Esophagus (tissue), 2 donors: ENCODE measurements around the gene DHX36. TPM values are rescaled to one million over a fixed set of nuclear protein-coding genes. Genes with fewer than 3 reads are reported as not detected.

Experiments used
- H3K27ac ChIP-seq, 2 donors: one replicate each; pipeline ENCODE4 v1.5.1; 2013; ENCODE audit warnings: low read depth in 2 of 2, mild to moderate bottlenecking in 2 of 2, inconsistent platforms in 1 of 2, low read length in 1 of 2, moderate library complexity in 1 of 2
- H3K27me3 ChIP-seq, 2 donors: one replicate each; pipeline ENCODE4 v1.6.1; 2013; ENCODE audit warnings: low read length in 2 of 2, control low read depth in 1 of 2, mild to moderate bottlenecking in 1 of 2; ENCODE audit not compliant: insufficient read depth in 2 of 2, control insufficient read depth in 1 of 2
- H3K36me3 ChIP-seq, 2 donors: one replicate each; pipeline ENCODE4 v1.6.1; 2013; ENCODE audit warnings: low read length in 1 of 2; ENCODE audit not compliant: control insufficient read depth in 2 of 2, insufficient read depth in 2 of 2
- H3K4me1 ChIP-seq, 2 donors: one replicate each; pipeline ENCODE4 v1.6.1; 2013; ENCODE audit warnings: low read length in 1 of 2; ENCODE audit not compliant: control insufficient read depth in 2 of 2, insufficient read depth in 2 of 2
- H3K4me3 ChIP-seq, 2 donors: one replicate each; pipeline ENCODE4 v1.5.1; 2013; ENCODE audit warnings: low read length in 2 of 2, mild to moderate bottlenecking in 2 of 2, low read depth in 1 of 2, moderate library complexity in 1 of 2
- H3K9me3 ChIP-seq, 2 donors: one replicate each; pipeline ENCODE4 v1.6.1; 2013; ENCODE audit warnings: mild to moderate bottlenecking in 2 of 2, low read depth in 1 of 2, low read length in 1 of 2, moderate library complexity in 1 of 2; ENCODE audit not compliant: control insufficient read depth in 2 of 2, insufficient read depth in 1 of 2
- WGBS, 2 donors: extraction: QIAGEN DNeasy Blood & Tissue Kit; methylation state at CpG; one replicate each; pipeline ENCODE4 v1.1.7; 2013; 5-methylcytosine and 5-hydroxymethylcytosine counted together
- polyA plus RNA-seq, 2 donors: library from polyadenylated mRNA; stranded (reverse); fragments of 200-250 nt; gene quantifications; one replicate each; pipeline ENCODE4 v1.2.3, GENCODE V29; 2013
- donor health status: healthy with polysubstance abuse.
- donor health status: Bipolar disorder and iron deficiency.

The DHX36 gene
- polyA plus RNA-seq, 2 donors: 17.0 to 21.1 TPM

DNA sequence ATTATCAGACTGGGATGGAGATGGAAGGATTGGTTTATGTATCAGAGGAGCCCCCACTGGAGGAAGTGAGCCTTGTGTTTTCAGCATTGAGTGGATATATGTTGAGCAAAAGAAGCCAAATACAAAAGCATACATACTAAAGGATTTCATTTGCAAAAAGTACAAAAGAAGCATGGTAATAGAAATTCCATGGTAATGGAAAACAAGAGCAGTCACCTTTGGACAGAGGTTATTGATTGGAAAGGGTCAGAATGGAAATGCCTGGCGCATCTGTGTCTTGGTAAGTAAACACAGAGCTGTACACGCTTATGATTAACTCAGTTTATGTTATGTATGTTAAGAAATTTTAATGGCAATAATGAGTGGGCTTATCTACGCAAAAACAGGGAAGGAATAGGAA, 72.7 kb downstream of the DHX36 start:
- Histone ChIP-seq H3K36me3 (peaks cover 2 to 3% of the 10 kb centered on the region in 2 donors), H3K27me3 (no peaks in the 10 kb centered on the region), H3K4me3 (no peak overlapping the region), H3K27ac (no peak overlapping the region), H3K4me1 (no peaks in the 10 kb centered on the region), H3K9me3 (no peaks in the 10 kb centered on the region)
- WGBS, 2 donors: 74 to 97% methylated on average over 3 of the region's 3 CpGs

DNA sequence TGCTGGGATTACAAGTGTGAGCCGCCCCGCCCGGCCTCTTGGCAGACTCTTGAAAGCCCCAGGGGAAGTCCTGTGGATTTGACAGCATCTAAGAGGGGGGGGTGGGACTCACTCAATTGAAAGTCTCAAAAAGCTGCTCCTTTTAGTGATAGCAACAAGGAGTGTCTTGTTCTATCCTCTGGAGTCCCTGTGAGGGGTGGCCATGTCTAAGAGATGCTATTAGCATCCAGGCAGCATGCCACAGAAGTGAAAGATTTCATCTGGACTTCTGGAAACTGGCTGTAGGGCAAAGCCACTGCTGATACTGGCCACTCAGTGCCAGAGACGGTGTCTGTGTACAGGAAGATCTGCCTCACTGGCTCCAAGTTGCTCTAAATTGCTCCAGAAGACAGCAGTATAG, 74.0 kb downstream of the DHX36 start:
- Histone ChIP-seq H3K4me3 (no peak overlapping the region), H3K9me3 (no peaks in the 10 kb centered on the region), H3K36me3 (peaks cover 0 to 2% of the 10 kb centered on the region in 2 donors), H3K27me3 (no peaks in the 10 kb centered on the region), H3K27ac (no peak overlapping the region), H3K4me1 (no peaks in the 10 kb centered on the region)
- WGBS, 2 donors: 91 to 96% methylated on average over 4 of the region's 4 CpGs

DNA sequence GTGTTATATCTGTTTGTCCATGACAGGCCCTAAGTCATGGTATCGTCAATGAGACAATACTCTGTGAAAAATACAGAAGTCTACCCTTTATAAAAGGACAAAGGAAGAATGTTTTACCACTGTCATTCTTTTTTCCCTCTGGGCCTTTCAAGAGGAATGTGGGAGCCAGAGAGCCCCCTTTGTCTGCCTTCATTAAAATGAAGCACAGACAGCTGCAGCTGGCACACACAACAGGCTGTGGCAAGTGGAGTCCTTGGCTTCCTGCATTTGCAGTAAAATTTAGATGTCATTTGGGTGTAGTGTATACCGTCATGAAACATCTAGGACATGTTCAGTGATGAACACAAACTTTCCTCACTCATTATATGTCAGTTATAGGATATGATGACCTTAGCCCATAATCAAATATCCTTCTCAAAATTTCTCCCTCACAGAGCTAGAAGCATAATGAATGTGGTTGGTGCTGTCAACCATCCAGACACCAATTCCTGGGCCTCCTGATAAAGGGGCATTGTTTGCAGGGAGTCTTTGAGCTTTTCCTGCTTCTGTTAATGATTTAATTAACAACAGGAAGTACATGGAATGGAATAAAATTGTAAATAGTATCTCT, 76.4 kb downstream of the DHX36 start:
- Histone ChIP-seq H3K9me3 (no peaks in the 10 kb centered on the region), H3K36me3 (peaks cover 0 to 2% of the 10 kb centered on the region in 2 donors), H3K27ac (no peak overlapping the region), H3K27me3 (no peaks in the 10 kb centered on the region), H3K4me1 (no peaks in the 10 kb centered on the region), H3K4me3 (no peak overlapping the region)
- 90% methylated on average over 2 of the region's 2 CpGs for WGBS, 2 donors

DNA sequence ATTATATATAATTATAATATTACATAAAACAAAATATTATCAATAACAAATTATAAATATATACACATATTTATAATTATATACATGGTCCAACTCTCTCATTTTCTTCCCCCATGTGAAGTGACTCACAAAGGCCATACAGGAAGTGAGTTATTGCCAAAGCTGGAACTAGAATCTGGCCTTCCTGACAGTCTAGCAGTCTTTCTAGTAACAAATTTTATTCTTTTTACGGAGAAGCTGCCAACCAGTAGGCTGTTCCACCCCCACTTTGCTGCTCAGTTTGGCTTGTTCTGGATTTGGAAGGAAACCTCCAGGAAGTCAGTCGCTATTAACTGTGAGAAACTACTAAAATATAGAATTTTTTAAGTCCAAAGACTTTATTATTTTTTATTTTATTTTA, 79.6 kb downstream of the DHX36 start:
- Histone ChIP-seq H3K4me1 (peaks cover 0 to 3% of the 10 kb centered on the region in 2 donors), H3K36me3 (no peaks in the 10 kb centered on the region), H3K9me3 (no peaks in the 10 kb centered on the region), H3K27me3 (no peaks in the 10 kb centered on the region), H3K4me3 (no peak overlapping the region), H3K27ac (peak overlapping the region in 1 of 2 donors; percentile 21)
- WGBS, 2 donors: 63 to 78% methylated on average over 2 of the region's 2 CpGs

DNA sequence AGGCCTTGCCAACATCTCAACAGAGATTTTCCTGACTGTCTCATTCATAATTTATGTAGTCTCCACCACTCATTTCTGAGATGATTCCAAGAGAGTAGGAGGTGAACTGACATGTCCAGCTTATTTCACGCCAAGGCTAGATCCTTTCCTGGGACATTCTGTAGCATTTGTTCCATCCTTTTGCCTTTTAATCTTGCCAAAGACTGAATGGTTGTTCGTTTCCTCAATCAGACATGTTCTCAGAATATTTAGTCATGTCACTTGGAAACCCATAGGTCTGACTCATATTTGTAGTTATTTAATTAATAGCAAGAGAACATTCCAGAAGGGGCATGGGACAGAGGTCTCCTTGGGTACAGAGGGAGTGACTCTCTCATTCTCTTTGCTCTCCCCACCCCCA, 80.9 kb downstream of the DHX36 start:
- peak overlapping the region in 1 of 2 donors; percentile 6 for H3K27ac ChIP-seq
- WGBS, 2 donors: 23 to 41% methylated on average over 2 of the region's 2 CpGs

DNA sequence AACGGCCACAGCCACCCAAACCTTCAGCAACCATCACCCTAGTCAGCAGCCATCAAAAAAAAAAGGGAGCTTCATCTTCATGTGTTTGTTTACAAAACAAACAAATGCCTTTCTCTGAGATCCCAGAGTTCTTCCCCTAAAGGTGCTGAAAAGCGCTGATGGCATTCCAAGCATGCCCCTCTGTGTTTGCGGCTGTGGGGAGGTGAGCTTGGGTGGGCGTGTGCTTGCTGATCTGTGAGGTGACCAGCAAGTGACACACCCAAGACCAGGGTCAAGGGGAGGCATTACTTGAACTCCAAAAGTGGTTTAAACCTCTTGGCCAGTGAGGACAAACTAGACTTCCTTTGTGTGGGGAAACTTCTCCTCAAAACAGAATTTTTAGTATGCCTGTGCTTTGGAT, 81.5 kb downstream of the DHX36 start:
- no peak overlapping the region for H3K4me3 ChIP-seq
- peaks cover 0 to 3% of the 10 kb centered on the region in 2 donors for H3K4me1 ChIP-seq
- 87 to 91% methylated on average over 4 of the region's 4 CpGs for WGBS, 2 donors
- H3K27me3 ChIP-seq: no peaks in the 10 kb centered on the region
- H3K36me3 ChIP-seq: no peaks in the 10 kb centered on the region
- H3K27ac ChIP-seq: peak overlapping the region in 1 of 2 donors; percentile 53
- H3K9me3 ChIP-seq: no peaks in the 10 kb centered on the region

More for the DNA sequence above, 80.9 kb downstream of the DHX36 start:
- Histone ChIP-seq H3K36me3 (no peaks in the 10 kb centered on the region), H3K4me1 (peaks cover 0 to 3% of the 10 kb centered on the region in 2 donors), H3K4me3 (no peak overlapping the region), H3K27me3 (no peaks in the 10 kb centered on the region), H3K9me3 (no peaks in the 10 kb centered on the region)

DNA sequence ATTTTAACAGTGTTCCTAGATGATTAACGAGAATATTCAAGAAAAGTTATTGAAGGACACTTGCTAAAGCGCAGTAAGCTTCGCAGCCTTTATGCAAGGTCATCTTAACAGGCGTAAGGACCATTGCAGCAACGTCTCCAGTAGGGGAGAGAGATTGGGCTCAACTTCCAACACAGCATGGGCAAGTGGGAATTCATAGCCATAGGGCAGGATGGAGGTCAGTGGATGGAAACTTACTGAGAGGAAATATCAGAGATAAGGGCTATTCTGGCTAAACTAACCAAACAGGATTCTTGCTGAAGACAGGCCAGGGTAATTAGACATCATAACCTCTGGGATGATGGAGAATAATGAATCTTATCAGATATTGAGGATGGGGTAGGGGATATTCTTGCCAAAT, 82.8 kb downstream of the DHX36 start:
- Histone ChIP-seq H3K36me3 (no peaks in the 10 kb centered on the region), H3K4me3 (no peak overlapping the region), H3K27ac (no peak overlapping the region), H3K4me1 (peaks cover 0 to 3% of the 10 kb centered on the region in 2 donors), H3K9me3 (no peaks in the 10 kb centered on the region), H3K27me3 (no peaks in the 10 kb centered on the region)
- 91 to 93% methylated on average over 5 of the region's 5 CpGs for WGBS, 2 donors

DNA sequence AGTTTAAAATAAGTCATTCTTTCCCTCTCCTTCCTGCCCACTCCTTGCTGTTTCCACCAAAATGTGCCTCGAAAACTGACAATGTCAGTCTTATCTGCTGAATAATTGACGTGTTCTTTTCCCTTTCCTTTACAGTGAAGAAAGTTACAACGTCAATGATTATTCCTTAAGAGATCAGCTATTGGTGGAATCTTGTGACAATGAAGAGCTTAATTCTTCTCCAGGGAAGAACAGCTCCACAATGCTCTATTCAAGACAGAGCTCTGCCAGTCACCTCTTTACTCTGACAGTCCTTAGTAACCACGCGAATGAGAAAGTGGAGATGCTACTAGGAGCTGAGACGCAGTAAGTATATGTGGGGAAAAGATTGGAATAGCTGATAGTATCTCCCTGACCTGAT, 84.1 kb downstream of the DHX36 start:
- Histone ChIP-seq H3K4me1 (peaks cover 0 to 3% of the 10 kb centered on the region in 2 donors), H3K27ac (no peak overlapping the region), H3K9me3 (no peaks in the 10 kb centered on the region), H3K27me3 (no peaks in the 10 kb centered on the region), H3K4me3 (no peak overlapping the region), H3K36me3 (peaks cover 0 to 3% of the 10 kb centered on the region in 2 donors)
- WGBS, 2 donors: 87 to 91% methylated on average over 6 of the region's 6 CpGs

DNA sequence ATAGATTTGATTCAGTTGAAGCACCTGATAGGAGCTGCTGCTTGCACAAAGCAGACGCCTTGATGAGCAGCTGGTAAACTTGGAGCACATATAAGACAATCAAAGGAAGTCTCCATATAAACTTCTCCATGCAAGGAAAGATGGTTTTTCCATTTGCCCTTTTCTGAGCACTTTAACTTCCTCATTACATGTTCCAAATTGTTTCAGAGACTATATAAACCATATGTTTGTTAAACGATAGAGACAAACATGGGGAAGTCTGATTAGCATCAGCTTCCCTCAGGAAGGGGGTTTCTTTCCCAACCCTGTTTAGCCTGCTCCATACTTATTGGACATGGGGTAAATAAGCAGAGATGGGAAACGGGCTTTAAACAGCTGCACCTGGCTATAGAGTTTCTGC, 88.0 kb downstream of the DHX36 start:
- Histone ChIP-seq H3K9me3 (no peaks in the 10 kb centered on the region), H3K4me1 (no peaks in the 10 kb centered on the region), H3K36me3 (peaks cover 0 to 3% of the 10 kb centered on the region in 2 donors), H3K27ac (no peak overlapping the region), H3K4me3 (no peak overlapping the region), H3K27me3 (no peaks in the 10 kb centered on the region)
- WGBS, 2 donors: 65 to 69% methylated on average over 3 of the region's 3 CpGs

DNA sequence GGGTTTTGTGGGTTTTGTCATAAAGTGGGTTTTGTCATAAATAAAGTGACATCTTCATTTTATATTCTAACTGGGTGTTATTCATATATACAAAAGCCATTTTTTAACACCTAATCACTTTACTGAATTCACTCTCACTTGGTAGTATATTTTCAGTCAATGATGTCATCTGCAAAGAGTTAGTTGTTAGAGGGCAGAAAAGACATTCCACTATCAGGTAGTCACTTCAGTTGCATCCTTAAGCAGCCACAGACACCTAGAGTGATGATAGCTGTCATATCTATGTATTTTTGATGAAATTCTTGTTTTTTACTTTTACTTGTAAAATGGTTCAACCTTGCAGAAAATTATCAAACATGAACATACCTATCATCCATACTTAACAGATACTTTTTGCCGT, 89.0 kb downstream of the DHX36 start:
- Histone ChIP-seq H3K4me3 (no peak overlapping the region), H3K36me3 (peaks cover 0 to 3% of the 10 kb centered on the region in 2 donors), H3K27ac (no peak overlapping the region), H3K4me1 (no peaks in the 10 kb centered on the region), H3K9me3 (no peaks in the 10 kb centered on the region), H3K27me3 (no peaks in the 10 kb centered on the region)
- WGBS, 2 donors: 95 to 100% methylated on average over 1 of the region's 1 CpG
